ENCODE results near the gene GPX2. TPM values are rescaled to one million over a fixed set of nuclear protein-coding genes. Genes with fewer than 3 reads are reported as not detected.
A peak's percentile ranks its signal among the peaks of the same experiment; 100 is the strongest.

Gene GPX2
- total and polyA plus RNA-seq, 2 of the 8 experiments (the other 6 are each of a cell fraction or from before 2014, with no cell fraction given), result 0.30 to 0.89 TPM

DNA sequence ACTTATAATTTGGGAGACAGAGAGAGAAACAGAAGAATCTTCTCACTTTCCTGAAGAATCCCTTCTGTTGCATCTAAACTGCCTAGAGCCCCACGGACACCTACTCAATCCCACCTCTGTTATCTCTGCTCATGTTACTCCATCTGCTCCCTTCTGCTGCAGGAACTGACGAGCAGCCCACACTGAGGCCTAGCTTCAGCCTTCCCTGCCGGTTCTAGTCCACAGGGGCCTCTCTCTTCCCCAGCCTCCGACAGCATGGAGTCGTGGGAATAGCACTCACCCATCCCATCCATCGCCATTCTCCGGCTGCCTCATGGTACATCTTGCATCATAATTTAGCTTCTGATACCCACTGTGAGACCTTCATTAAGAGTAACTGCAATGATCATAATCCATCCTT lies 25.6 kb upstream of the GPX2 start:
- DNase-seq (ENCODE audit: low read depth in 1 of 2, low spot score in 2 of 2) (no peak), FAIRE-seq (no peak)
- peak overlapping the region; percentile 36 for H4K91ac ChIP-seq (replicated peaks; ENCODE audit: insufficient read length, low read length)
- H2BK20ac ChIP-seq (ENCODE audit: low read length), result no peak overlapping the region; the same call in 1 of the 2 replicates
- H3K9ac ChIP-seq (replicated peaks in 1 of 4; ENCODE audit: extremely low read depth in 1 of 4, low read depth in 3 of 4, low read length in 3 of 4), result no peak overlapping the region
- peak overlapping the region; percentile 95; the same call in 1 of the 2 replicates for H2BK12ac ChIP-seq (ENCODE audit: low read depth, low read length)
- H3K4me2 ChIP-seq (ENCODE audit: insufficient read depth in 1 of 2, low read depth in 2 of 2, low read length in 2 of 2), result peak overlapping the region; percentile 33 to 85; a peak in 2 of 4 replicates
- 79% methylated on average over 7 of the region's 7 CpGs; no CpG with 5 or more reads in 1 of the 2 experiments for WGBS, 2 experiments (ENCODE audit: extremely low coverage in 1 of 2, insufficient coverage in 1 of 2, insufficient read length in 1 of 2, insufficient replicate concordance in 2 of 2, low coverage in 1 of 2, low lambda C conversion rate in 2 of 2, missing lambda C conversion rate in 1 of 2)
- H4K8ac ChIP-seq (ENCODE audit: extremely low read depth, insufficient read depth, low read length), result no peak overlapping the region
- H3K18ac ChIP-seq (ENCODE audit: extremely low read depth, low read length), result 0 out of 2 replicates have a peak overlapping the region, but pooled peaks have one; percentile 17
- no peaks in the 10 kb centered on the region for H3K36me3 ChIP-seq (ENCODE audit: control insufficient read depth in 2 of 4, insufficient read depth in 4 of 4, low read length in 3 of 4)
- no peak overlapping the region for H2BK120ac ChIP-seq (replicated peaks; ENCODE audit: low read depth, low read length)
- CTCF ChIA-PET (ENCODE audit: partially characterized antibody), result interaction anchor here (0.8 to 4.1 kb wide), 4 partner anchors 10 to 473 kb away, joined by 3 to 45 read pairs (median 12); no protein-coding TSS in a partner anchor
- H2BK5ac ChIP-seq (ENCODE audit: low read depth, low read length), result peak overlapping the region; percentile 61; the same call in 1 of the 2 replicates
- H3K79me2 ChIP-seq (ENCODE audit: control insufficient read depth in 1 of 2, insufficient read depth in 2 of 2, low read length in 2 of 2), result peaks cover 0 to 12% of the 10 kb centered on the region in 2 experiments; a peak in 1 of 4 replicates
- H3K14ac ChIP-seq (ENCODE audit: insufficient read length), result no peak overlapping the region
- H3K27me3 ChIP-seq (replicated peaks in 1 of 4; ENCODE audit: control insufficient read depth in 3 of 4, extremely low read depth in 1 of 4, insufficient read depth in 3 of 4, low read length in 3 of 4), result peaks cover 0 to 20% (median 8%) of the 10 kb centered on the region in 4 experiments; a peak in 4 of 7 replicates
- no peak overlapping the region for H4K5ac ChIP-seq (ENCODE audit: insufficient read length, low read depth, low read length)
- no peak overlapping the region for H3K56ac ChIP-seq (replicated peaks; ENCODE audit: insufficient read length, low read depth, low read length)
- no peak overlapping the region for H3K4ac ChIP-seq (replicated peaks; ENCODE audit: insufficient read length, low read depth, low read length)
- peaks cover 8% of the 10 kb centered on the region for H3K79me1 ChIP-seq (ENCODE audit: low read depth, low read length)
- H2BK15ac ChIP-seq (ENCODE audit: low read length), result no peak overlapping the region
- no peak overlapping the region for H2AFZ ChIP-seq (ENCODE audit: low read length)
- no peak overlapping the region for H3K4me3 ChIP-seq (ENCODE audit: extremely low read depth in 1 of 4, insufficient read depth in 2 of 4, low read depth in 3 of 4, low read length in 4 of 4)
- H4K20me1 ChIP-seq (replicated peaks in 1 of 2; ENCODE audit: control insufficient read depth in 1 of 2, insufficient read depth in 2 of 2, low read length in 2 of 2), result peaks cover 0 to 2% of the 10 kb centered on the region in 2 experiments
- POLR2A ChIA-PET (ENCODE audit: partially characterized antibody), result interaction anchor here (0.6 to 2.1 kb wide), 4 partner anchors 18 to 53 kb away, joined by 3 to 6 read pairs (median 4); partner anchors contain the start of gene CHURC1
- H3K4me1 ChIP-seq (replicated peaks in 1 of 4; ENCODE audit: control insufficient read depth in 3 of 4, insufficient read depth in 4 of 4, low read length in 3 of 4), result peaks cover 0 to 27% (median 16%) of the 10 kb centered on the region in 4 experiments; a peak in 6 of 7 replicates
- H3K23me2 ChIP-seq (ENCODE audit: low read depth, low read length), result no peaks in the 10 kb centered on the region; the same call in 1 of the 2 replicates
- H3K23ac ChIP-seq (ENCODE audit: insufficient read length), result no peak overlapping the region
- H3K27ac ChIP-seq (ENCODE audit: low read depth, low read length), result no peak overlapping the region
- H3K9me3 ChIP-seq (ENCODE audit: insufficient read depth in 2 of 2, low read depth in 1 of 2, low read length in 1 of 2), result no peaks in the 10 kb centered on the region
- H2AK5ac ChIP-seq (ENCODE audit: low read depth, low read length), result peak overlapping the region; percentile 25; the same call in 1 of the 2 replicates
- no peak for TF ChIP-seq CTBP2 (IDR thresholded peaks at IDR 0.05; ENCODE audit: borderline replicate concordance, insufficient read depth, insufficient read length, low read length)
- TF ChIP-seq TAF7 (optimal IDR thresholded peaks at IDR 0.05; ENCODE audit: borderline replicate concordance, low read depth, low read length), result no peak
- no peak for TF ChIP-seq BRCA1 (IDR thresholded peaks at IDR 0.05; ENCODE audit: low read depth, low read length)
- TF ChIP-seq SIN3A (conservative IDR thresholded peaks at IDR 0.05 in 1 of 2, IDR thresholded peaks at IDR 0.05 in 1 of 2; ENCODE audit: low read depth in 1 of 2, low read length in 2 of 2), result no peak
- TF ChIP-seq EGR1 (IDR thresholded peaks at IDR 0.05; ENCODE audit: borderline replicate concordance, low read depth, low read length), result no peak
- no peak for TF ChIP-seq SP4 (IDR thresholded peaks at IDR 0.05; ENCODE audit: low read length)
- no peak for TF ChIP-seq RBBP5 (IDR thresholded peaks at IDR 0.05; ENCODE audit: borderline replicate concordance, low read depth, low read length)
- no peak for TF ChIP-seq SAP30 (IDR thresholded peaks at IDR 0.05; ENCODE audit: insufficient read depth, insufficient replicate concordance, low read length)
- no peak for TF ChIP-seq MAFK (IDR thresholded peaks at IDR 0.05; ENCODE audit: low read depth, low read length)
- no peak for TF ChIP-seq RNF2 (IDR thresholded peaks at IDR 0.05; ENCODE audit: borderline replicate concordance, low read depth, low read length, missing control alignments, poor library complexity, severe bottlenecking)
- TF ChIP-seq CEBPB (IDR thresholded peaks at IDR 0.05; ENCODE audit: low read depth, low read length), result no peak
- TF ChIP-seq TCF12 (IDR thresholded peaks at IDR 0.05; ENCODE audit: low read depth, low read length), result no peak
- TF ChIP-seq CREB1 (IDR thresholded peaks at IDR 0.05), result no peak
